NCI-H1694 (cell line): ENCODE results near the gene NCKAP1.
A peak's percentile ranks its signal among the peaks of the same experiment; 100 is the strongest.
"Not testable (repeated sequence)": the region's sequence is repeated elsewhere in the genome, so short reads cannot be mapped to it uniquely, and the experiment has no call there.

Source experiments
- DNase-seq: peaks from one replicate; lab custom pipeline; 2025; lab: John Stamatoyannopoulos, UW

NCKAP1 gene

DNA sequence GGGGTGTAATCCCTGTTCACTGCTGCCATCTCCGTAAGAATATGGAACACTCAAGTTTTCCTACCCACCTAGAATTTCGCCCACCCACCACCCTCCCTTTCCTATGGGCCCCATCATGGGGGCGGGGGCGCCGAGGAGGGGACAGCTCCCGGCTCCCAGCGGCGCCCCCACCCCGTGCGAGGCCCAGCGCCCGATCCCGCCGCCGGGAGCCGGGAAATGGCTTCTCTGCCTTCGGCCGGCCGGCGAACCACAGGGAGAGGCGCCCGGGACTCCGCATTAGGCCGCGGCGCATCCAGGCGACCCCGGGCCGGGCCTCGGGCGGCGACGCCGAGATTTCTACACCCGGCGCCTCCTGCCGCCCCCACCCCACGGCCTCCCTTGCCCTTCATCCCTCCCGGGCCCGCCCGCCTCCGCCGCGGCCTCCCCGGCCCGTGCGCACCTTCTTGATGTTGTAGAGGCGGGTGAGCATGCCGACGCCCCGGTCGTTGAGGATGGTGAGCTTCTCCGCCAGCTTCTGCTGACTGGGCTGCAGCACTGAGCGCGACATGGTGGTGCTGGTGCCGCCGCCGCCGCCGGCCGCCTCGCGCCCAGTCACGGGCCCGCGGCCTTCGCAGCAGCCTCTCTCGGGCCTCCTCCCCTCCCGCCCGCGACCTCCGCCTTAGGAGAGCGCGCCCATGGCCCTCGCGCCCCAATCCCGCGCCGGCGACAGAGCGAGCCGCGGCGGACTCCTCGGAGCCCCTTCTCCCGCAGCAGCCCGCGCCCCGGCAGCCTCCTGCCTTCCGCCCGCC, 510 bp downstream of the NCKAP1 start:
- peak; percentile 14 for DNase-seq

DNA sequence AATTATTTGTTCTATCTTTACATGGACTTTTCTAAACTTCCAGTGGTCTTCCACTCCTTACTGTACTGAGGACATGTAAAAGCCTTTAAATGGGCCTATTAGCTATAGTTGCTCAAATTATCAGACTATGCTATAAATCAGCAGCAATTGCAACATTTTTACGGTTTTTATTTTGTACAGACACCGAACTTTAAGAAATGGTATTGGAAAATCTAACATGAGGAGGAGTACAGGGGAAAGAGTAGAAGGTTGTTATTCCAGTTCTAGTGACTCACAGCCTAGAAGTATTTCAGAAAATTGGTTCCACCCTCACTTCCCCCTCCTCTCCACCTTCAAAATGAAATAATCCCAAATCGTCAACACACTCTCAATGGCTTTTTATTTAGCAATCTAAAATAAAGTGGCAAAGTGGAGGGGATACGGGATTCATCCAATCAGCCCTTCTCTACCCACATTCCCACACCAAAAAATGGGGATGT, 1.1 kb downstream of the NCKAP1 start:
- no peak for DNase-seq

DNA sequence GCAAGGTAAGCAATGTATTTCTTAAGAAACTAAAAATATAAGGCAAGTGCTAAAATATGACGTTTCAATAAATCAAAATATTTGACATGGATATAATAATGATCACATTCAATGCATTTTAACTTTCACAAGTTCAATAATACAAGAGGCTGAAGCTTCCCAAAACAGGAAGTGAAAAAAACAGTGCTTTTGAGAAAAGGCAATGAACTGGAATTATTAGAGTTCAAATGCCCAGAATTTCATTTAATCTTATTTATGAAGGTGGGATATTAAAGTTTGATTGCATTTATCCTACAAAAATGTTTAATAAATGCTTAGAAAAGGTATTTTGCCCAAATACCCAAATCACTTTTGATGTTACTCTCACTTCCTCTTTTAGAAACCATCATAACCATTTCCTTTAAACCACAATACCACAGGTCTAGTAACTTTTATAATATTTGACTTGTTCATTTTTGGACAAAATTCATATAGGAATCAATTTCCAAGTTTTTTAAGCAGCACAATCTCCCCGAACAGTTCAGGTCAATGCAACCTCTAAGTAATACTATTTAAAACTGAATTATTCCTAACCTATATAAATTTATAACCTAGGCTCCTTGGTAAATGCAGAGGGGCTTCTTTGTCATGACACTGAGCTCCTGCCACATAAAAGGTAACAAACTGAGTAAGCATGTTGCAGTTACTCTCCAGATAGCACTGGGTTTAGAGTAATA, 2.1 kb downstream of the NCKAP1 start:
- DNase-seq, result no peak

DNA sequence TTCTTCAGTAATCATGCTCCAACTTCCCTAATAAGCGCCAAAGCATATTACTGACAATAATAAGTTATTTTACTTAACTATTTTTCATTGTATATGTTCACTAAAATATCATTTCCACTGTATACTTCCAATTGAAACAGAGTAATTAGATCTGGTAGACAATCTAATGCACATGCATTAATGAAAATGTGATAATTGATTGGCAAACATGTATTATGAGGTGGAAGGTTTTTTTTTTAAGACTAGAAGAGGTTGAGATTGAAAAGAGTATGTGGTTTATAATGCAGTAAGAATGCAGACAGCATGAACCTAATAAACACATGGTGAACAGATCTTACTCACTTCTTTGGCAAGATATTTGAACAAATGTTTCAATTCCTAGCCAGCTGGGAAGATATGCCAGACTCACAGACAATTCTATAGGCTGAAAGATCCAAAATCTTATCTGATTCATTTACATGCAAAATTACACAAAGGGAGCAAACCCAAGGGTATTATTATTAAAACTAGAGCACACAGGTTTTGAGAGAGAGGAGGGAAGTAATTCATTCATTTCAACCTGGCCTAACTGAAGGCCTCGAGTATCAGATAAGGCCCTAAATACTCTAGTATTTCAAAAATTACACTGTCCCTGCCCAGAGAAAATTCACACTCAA, 2.8 kb downstream of the NCKAP1 start:
- no peak for DNase-seq

- DNase-seq, result no peak
These were observed 3.5 kb downstream of the NCKAP1 start for GRCh38 chr2:183034806-183035205.

GRCh38 chr2:183033951-183034350, 4.3 kb downstream of the NCKAP1 start:
- DNase-seq, result no peak

- no peak for DNase-seq
These were observed 6.1 kb downstream of the NCKAP1 start for GRCh38 chr2:183031911-183032794.

GRCh38 chr2:183029219-183029618, 9.0 kb downstream of the NCKAP1 start:
- DNase-seq, result no peak

DNA sequence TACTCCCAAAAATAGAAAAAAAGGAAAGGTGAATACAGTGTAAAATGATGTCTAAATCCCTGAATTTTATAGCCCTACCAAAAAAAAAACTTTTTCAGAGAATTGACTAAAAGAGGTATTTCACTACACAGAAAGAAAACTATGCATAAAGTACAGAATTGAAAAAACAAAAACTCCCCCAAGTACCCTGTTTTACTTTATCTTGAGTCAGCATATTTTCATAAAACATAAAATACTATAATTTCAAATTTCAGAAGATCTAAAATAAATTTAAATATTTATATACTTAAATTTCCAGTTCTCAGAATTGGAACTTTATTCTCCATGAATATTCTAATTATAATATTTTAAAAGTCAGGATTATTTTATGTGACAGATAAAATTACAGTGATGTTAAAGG, 10.1 kb downstream of the NCKAP1 start:
- DNase-seq, result no peak

GRCh38 chr2:183027443-183027842, 10.8 kb downstream of the NCKAP1 start:
- DNase-seq, result no peak

GRCh38 chr2:183026424-183026823, 11.8 kb downstream of the NCKAP1 start:
- no peak for DNase-seq

DNA sequence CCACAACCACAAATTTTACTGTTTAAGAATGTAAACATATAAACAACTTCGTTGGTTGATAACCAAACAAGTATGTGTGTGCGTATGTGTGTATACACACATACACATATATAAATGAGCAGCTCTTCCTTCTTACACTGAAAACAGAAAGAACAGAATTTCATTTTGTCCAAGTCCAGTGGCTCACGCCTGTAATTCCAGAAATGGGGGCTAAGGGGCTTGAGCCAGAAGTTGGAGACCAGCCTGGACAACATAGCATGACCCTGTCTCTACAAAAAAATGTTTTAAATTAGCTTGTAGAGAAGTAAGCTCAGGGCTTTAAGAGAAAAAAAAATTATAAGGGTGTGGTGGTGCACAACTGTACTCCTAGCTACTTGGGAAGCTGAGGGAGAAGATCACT, 12.3 kb downstream of the NCKAP1 start:
- no peak for DNase-seq

DNA sequence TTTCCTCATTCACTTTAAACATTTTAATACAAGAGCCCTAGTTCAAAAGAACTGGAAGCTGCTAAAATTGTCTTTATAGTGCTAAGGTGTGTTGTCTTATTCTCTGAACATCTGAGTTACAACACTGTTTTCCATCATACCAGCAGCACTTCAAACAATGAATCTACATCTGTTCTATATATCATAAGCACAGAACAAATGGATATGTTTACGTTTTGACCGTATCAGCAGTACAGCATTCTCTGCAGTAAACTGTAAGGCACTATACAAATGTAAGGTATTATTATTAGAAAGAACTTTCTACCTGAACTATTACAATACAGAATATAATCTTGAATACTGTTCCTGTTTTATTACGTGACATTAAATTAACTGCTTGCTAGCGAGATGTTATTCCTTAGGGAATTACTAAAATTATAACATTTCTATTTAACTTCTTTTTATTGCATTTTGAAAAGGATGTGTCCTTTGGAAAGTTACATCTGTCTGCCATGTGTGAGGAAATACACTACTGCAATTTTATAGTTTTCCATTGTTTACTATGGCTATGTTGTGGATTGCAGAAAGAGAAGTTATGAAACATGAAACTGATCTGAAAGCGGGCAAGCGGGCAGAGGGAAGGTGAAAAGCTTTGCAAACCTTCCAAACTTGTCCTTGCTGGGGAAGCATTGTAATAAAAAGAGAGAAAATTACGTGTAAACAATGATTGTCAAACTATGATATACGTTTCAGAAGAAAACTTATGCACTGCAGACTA, 13.7 kb downstream of the NCKAP1 start:
- no peak for DNase-seq

DNA sequence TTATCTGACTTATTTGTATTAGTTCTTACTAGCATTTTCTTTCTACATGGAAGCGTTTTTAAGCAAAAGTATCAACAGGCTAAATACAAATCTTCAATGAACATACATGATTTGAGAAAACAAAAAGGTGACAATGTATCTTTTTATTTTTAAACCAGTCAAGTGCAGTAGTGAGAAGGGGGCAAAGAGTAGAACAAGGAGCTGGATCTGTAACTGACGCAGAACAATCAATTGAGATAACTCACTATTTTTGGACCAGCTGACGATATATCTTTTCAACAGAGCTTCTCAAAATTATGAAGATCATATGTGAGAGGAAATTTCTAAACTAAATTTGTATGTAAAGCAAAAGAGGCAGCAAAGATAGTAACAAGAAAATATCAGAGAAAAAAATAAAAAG, 15.5 kb downstream of the NCKAP1 start:
- no peak for DNase-seq

DNA sequence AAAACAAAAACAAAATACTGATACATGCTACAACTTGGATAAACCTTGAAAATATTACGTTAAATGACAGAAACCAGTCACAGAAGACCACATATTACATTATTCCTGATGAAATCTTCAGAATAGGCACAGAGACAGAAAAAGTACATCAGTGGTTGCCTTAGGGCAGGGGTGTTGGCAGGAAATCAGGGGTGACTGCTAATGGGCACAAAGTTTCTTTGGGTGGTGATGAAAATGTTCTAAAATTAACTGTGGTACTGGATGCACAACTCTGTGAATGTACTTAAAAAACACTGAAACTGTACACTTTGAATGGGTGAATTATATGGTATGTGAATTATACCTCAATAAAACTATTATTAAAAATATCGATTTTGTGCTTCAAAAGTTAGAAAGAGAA, 16.6 kb downstream of the NCKAP1 start:
- no peak for DNase-seq

DNA sequence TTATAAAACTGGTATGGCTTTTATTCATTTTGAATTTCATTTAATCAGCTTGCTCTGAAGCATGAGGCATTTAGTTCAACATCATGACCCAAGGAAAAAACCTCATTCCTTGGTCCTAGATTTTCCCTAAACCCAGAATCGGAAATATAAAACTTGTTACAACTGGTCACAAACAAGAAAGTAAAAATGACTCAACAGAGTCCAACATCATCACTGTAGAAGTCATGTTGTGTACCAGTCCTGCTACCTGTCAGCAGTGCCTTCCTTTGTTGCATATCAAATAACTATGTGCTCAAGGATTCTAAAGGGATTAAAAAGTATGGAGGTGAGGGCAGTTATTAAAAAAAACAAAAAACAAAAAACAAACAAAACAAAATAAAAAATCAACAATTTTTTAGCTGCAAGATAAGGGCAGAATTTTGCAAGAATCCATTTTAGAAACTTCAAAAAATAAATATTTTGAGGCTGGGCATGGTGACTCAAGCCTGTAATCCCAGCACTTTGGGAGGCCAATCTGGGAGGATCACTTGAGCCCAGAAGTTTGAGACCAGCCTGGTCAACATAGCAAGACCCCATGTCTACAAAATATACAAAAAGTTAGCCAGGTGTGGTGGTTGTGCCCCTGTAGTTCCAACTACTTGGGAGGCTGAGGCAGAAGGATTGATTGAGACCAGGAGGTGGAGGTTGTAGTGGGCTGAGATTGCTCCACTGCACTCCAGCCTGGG, 18.4 kb downstream of the NCKAP1 start:
- no peak for DNase-seq

- DNase-seq, result not testable (repeated sequence)
These were observed 20.4 kb downstream of the NCKAP1 start for GRCh38 chr2:183017845-183018244.

DNA sequence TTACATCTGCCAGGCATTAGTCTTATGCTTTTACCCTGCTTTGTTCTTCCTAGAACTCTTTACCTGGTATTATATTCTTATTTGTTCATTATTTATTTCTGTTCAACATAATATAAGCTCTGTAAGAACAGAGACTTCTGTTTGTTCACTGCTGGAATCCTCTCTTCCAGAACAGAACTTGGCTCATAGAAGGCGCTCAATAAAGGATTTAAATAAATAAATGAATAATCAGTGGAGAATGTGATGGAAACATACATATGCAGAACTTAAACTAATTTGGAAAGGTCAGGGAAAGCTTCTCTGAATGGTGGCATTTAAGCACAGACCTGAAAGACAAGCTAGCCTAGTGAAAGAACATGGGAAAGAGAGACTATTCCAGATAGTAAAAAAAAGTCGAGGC, 24.3 kb downstream of the NCKAP1 start:
- no peak for DNase-seq

- DNase-seq, result no peak
These were observed 26.5 kb downstream of the NCKAP1 start for GRCh38 chr2:183011743-183012142.

DNA sequence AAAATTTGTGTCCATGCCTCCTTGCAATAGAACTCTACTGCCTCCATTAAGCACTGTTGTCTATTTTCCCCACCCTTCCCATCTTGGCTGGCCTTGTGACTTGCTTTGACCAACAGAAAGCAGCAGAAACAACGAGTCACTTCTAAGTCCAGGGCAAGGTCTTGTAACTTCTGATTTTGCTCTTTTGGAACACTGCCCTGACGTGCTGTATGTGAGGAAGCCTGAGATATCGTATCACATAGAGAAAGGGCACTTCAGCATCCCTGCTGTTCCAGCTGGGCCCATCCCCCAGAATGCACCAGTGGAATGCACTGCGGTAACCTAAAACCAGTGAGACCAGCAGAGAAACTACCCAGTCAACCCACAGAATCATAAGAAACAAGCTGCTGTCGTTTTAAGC, 28.1 kb downstream of the NCKAP1 start:
- DNase-seq, result no peak
